GM21576 (cell line): ENCODE results near the gene CFAP251.

ENCODE experiments used
- ATAC-seq: cut with Tn5 transposase; IDR thresholded peaks from one replicate; pipeline ENCODE4 v1.9.1; 2021; ENCODE audit warnings: mild to moderate bottlenecking, moderate library complexity; ENCODE audit not compliant: unreplicated experiment

Gene CFAP251

DNA sequence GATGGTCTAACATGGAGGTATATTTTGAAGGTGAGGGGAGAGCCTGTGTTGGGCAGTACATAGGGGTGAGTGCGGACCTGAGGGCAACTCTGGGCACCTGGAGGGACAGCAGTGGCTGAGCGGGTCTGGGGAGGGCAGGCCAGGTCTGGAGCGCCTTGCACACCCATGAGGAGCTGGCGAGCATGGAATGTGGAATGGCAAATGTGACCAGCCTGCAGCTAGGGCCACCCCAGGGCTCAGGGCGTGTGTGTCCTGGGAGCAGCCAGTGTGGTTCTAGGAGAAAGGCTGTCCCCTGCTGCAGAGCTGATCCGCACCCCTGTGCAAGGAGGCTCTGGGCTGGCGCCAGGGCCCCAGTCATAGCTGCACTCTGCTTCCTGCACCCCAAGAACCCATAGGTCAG, 127.8 kb downstream of the CFAP251 start:
- ATAC-seq, result no peak

GRCh38 chr12:122048151-122048550, 129.8 kb downstream of the CFAP251 start:
- ATAC-seq, result no peak

DNA sequence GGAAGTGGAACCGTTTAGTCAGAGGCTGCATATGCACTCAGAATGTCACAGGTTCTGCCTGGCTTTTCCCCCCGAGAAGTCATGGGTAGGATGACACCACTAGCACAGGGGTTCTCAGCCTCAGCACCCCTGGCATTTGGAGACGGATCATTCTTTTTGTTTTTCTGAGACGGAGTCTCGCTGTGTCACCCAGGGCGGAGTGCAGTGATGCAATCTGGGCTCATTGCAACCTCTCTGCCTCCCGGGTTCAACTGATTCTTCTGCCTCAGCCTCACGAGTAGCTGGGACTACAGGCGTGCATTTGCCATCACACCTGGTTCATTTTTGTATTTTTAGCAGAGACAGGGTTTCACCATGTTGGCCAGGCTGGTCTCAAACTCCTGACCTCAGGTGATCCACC, 131.4 kb downstream of the CFAP251 start:
- ATAC-seq, result no peak

DNA sequence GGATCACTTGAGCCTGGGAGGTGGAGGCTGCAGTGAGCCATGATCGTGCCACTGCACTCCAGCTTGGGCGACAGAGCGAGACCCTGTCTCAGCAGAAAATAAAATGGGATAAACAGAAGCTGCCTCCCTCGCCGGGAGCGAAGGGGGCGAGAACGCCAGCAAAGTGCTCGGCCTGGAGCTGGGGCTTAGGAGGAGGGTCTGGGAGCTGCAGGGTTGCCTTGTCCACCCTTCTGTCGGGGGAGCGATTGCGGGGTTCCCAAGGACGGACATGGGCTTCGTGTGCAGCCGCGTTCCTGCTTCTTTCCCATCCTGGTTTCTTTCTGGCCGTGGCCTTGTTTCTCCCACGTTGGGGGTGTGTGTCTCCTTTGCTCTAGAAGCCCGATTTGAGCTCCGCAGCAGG, 132.3 kb downstream of the CFAP251 start:
- no peak for ATAC-seq

- ATAC-seq, result no peak
Measured at GRCh38 chr12:122051231-122051876, 133.0 kb downstream of the CFAP251 start.

DNA sequence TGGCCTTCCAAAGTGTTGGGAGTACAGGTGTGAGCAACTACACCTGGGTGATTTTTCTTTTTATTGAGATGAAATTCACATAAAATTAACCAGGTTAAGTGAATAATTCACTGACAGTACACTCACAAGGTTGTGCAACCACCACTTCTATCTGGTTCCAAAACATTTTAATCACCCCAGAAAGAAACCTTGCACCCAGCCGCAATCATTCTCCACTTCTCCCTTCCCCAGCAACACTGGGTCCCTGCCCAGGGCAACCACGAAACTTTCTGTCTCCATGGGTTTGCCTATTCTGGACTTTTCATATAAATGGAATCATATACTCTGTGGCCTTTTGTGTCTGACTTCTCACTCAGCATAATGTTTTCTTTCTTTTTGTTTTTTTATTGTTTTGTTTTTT, 133.9 kb downstream of the CFAP251 start:
- no peak for ATAC-seq
